M059J (cell line): ENCODE results near the gene CDK4. TPM values are rescaled to one million over a fixed set of nuclear protein-coding genes. Genes with fewer than 3 reads are reported as not detected.

Experiments
- DNase-seq: peaks from one replicate; pipeline ENCODE4 v3.0.0-alpha.2; 2012; ENCODE audit warnings: low read depth
- total RNA-seq: library from RNA; depleted of rRNA; stranded (reverse); fragments of >200 nt; shearing (Covaris generic); gene quantifications from 2 replicates; pipeline ENCODE4 v1.2.3, GENCODE V29; 2014

CDK4 gene
- total RNA-seq, 1 experiment from 2014 or later = 179 TPM

DNA sequence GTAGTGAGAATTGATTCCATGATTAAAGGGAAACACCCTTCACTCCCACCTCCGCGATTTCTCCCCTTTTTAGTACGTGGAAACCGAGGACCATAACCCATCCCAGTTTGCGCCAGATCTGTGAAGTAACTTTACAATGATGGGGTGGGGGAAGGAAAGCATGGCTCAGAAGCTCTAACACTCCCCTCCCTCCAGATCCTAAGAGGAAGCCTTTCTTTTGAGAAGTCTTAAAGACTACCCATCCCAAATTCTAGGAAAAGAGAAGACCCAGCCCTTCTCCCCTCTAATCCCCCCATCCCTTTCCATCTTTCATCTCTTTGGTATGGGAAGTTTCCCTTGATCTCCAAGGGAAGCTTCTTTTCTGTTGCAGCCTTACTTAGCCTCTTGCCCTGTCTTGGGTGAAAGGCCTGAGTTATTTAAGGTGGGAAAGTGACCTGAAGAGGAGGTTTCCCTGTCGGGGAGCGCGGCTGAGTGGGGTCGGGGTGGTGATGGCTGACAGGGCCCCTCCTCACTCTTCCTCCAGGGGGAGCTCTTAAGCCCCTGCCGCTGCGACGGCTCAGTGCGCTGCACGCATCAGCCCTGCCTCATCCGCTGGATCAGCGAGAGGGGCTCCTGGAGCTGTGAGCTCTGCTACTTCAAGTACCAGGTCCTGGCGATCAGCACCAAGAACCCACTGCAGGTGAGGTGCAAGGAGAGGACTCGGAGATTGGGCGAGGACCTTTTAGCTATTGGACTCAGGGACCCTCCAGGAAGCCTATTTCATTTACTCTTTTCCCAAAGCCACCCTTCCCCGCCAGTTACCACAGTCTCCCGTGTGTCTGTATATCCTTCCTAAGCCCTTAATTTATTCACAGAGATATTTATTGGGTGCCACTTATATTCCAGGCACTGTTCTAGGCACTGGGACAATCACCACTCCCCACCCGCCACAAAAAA lies 4.6 kb upstream of the CDK4 start:
- DNase-seq = no peak

DNA sequence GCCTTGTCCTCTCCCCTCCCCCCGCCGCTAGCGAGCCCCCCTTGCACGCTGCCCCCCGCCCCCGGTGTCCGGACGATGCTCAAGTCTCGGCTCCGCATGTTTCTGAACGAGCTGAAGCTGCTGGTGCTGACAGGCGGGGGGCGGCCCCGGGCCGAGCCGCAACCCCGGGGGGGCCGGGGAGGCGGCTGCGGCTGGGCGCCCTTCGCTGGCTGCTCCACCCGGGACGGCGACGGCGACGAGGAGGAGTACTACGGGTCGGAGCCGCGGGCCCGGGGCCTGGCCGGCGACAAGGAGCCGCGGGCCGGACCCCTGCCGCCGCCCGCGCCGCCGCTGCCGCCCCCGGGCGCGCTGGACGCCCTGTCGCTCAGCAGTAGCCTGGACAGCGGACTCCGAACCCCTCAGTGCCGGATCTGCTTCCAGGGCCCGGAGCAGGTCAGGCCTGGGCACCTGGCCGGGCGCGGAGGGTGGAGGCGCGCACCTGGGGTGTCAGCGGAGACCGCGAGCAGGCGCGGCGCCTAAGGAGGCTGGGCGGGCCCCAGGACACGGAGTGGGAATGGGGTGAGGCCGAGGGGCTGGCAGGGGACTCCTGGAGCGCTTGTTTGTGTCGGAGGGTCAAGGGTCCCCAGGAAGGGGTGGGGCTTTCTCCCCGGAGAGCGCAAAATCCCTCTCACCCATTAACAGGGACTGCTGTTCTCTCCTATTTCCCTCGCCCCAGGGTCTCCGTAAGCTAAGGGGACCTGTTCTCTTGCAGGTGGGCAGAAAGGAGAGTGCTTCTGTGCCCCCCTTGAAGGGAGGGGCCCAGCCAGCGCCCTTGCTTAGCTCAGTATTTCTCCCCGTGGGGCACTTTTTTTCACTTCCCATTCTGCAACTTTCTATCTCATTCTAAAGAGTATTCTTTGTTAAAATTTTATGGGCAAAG lies 3.6 kb upstream of the CDK4 start:
- no peak for DNase-seq

DNA sequence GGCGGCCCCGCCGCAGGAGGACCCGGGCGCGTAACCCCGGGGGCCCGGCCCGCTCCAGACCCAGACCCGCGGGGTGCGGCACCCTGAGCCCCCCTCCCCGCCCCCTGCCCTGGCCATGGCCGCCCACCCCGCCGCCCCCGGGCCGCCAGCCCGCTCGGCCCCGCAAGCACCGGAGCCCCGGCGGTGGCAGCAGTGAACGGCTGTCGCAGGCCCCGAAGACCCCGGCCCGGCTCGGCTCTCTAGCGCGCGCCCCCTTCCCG lies 3.0 kb upstream of the CDK4 start:
- no peak for DNase-seq

DNA sequence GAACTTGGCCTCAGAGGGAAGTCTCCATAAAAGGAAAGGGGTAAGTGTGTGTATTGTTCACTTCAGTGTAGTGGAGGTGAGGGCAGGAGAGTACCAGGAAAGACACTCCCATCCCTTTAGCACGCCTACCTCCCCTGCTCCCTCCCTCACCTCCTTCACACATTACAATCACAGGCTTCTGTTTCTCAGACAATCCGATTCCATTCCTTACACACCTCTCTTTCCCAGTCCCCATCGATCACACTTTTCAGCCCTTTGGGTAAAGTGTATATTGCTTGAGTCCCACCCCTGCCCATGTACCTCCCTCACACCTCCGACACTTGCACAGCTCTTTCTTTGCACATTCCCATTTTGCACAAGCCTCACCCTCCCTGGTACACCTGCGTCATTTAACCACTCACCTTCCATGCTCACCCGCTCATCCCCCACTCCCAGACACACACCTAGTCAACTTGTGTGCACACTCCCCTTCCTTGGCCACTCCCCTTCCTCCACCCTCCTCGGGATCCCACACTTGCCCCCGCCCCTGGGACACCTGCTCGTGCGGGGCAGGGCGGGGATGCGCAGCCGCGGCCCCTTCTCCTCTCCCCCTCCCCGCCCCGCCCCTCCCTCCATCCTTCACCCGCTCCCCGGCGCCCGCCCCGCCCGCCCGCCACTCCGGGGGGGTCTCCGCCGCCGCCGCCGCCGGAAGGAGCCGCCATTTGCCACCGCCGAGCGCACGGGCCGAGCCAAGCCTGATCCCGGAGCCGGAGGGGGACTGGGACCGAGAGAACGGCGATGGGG lies 2.5 kb upstream of the CDK4 start, which contains the start of gene MARCHF9:
TSS of gene MARCHF9 (plus strand) at position 693 of the 783 bp plus-strand sequence. CDS start 426 bp downstream, outside the sequence.
- DNase-seq = peak; percentile 56

DNA sequence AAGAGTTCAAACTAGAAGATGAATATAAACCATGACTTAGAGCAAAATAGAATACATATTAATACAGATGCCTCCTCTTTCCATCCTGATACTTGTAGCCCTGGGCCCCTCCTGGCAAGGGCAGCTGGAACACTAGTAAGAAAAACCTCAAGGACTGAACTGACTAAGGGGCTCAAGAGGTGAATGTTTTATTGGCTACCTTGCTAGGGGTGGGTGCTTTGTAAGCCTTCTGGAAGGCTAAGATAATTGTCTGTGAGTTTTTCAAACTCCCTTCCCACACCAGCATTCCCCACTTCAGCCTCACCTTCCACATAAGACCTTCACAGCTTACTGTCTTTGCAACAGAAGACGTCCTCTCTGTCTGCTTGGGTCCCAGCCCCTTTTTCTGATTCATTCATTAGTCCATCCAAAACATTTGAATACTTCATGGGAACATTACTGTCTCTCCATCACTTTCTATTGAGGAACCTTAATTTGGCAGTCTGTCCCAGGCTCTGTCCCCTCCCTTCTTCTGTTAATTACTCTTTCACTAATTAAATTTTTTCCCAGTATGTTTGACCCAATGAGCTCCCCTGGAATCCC lies 1.7 kb upstream of the CDK4 start:
- no peak for DNase-seq

DNA sequence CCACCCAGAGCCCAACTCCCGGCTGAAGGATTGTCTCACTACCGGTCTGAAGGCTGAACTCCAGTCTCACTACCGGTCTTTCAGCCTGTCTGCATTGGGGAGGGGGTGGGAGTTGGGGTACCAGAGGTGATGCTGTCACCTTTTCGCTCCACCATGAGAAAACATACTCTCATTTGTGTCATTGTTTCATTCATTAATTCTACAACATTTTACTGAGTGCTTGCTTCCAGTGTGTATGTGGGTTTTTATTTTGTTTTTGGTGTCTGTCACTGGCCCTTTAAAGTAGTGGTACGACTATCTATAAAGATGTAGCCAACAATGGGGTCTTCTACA lies 524 bp upstream of the CDK4 start:
- no peak for DNase-seq

DNA sequence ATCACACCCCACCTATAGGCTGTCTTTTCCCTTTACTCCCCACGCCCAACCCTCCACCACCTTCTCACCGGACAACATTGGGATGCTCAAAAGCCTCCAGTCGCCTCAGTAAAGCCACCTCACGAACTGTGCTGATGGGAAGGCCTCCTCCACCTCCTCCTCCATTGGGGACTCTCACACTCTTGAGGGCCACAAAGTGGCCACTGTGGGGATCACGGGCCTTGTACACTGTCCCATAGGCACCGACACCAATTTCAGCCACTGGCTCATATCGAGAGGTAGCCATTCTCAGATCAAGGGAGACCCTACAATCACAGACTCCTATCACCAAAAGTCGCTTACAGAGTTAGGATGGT lies 700 bp downstream of the CDK4 start:
- no peak for DNase-seq

DNA sequence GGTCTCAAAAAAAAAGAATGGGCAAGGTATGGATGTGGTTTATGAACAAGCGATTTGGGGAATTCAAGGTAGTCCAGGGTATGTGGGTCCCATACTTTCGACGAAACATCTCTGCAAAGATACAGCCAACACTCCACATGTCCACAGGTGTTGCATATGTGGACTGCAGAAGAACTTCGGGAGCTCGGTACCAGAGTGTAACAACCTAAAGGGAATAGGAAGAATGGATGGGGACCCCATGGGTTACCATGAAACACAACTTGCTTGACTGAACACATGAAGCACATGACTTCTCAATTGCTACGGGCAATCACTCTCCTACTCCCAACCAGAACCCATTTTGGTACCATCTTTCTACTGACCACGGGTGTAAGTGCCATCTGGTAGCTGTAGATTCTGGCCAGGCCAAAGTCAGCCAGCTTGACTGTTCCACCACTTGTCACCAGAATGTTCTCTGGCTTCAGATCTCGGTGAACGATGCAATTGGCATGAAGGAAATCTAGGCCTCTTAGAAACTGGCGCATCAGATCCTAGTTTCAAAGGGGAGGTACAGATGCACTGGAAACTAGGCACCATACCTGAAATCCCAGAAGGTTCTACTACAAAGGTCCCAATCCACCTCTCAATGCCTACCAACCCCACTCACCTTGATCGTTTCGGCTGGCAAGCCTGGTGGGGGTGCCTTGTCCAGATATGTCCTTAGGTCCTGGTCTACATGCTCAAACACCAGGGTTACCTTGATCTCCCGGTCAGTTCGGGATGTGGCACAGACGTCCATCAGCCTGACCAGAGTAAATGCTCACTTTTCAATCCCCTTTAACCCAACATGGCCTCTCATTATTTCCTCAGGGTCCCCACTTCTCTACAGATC lies 1.3 kb downstream of the CDK4 start:
- DNase-seq = no peak

DNA sequence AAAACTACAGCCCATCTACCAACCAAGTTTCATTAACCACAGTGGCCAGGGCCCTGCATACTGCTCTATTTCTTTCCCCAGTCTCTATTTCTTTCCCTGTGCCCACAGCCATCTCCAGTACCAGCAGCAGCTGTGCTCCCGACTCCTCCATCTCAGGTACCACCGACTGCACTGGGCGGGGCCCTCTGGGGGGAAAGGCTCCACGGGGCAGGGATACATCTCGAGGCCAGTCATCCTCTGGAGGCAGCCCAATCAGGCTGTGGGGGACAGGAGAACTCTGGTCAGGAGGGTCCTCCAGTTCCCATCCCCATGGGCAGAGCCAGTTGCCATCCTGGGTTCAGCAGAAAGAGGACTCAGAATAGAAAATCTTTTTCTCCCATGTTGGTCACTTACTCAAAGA lies 3.0 kb downstream of the CDK4 start:
- DNase-seq = no peak

DNA sequence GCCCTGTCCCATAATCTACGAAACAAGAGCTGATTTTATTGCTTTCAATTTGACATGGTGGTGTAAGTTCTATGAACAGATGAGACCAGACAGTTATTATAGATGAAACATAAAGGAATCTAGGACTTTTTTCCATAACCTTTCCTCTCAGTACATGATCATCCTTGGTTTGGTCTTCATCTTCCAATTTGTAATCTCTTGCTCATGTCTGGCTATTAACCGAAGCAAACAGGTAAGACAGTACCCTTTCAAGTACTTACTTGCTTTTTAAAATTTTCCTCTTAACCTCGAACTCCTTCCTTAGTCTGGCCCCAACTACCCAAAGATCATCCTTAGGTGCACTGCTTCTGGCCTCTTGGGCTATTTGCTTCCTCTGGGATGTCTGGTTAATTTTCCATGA lies 6.1 kb downstream of the CDK4 start:
- DNase-seq = no peak

DNA sequence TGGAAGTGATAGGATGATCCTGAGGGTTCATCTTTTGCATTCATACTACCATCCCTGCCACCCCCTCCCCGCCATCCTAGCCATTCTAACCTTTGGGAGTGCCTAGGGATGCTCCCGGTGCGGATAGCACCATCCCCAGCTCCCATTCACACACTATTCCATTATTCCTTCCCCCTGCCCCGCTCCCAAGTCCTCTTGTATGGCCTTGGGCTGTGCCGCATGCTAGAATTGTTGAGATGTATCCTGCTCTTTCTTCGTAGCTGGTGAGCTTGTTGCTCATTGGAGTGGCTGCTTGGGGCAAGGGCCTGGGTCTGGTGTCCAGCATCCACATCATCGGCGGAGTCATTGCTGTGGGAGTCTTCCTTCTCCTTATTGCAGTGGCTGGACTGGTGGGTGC lies 6.6 kb downstream of the CDK4 start:
- no peak for DNase-seq

DNA sequence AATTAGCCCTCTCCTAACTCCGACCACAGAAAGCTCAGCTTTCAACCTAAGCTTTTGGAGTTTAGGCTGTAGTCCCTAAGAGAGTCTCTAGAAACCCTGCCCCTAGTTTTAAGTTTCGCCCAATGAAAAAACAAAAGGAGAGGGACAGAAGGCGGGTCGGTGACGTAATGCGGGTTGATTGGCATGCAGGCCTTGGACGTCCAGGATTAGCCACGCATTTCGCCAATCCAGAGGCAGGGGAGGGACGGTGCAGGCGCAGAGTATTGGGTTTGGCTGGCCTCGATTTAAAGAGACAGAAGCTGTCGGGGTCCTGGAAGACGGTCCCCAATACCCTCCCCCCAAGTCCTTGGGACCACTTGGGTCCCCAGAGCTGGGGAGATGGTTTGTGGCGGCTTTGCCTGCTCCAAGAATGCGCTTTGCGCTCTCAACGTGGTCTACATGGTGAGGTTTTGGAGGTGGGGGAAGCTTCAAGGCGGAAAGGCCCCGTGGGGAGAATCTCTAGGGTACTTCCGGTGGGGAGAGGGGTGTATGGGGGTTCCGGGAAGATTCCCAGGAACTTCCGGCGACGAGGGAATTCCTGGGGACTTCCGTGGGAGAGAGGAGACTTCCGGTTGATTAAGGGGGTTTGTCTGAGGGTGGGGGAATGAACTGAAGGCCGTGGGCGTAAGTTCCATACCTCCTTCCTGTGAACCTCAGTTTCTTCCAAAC lies 7.2 kb downstream of the CDK4 start, which contains the start of gene TSPAN31:
TSS of gene TSPAN31 (plus strand) at position 263 of the 708 bp plus-strand sequence. CDS start at position 379, 116 bp downstream.
- peak; percentile 98 for DNase-seq

DNA sequence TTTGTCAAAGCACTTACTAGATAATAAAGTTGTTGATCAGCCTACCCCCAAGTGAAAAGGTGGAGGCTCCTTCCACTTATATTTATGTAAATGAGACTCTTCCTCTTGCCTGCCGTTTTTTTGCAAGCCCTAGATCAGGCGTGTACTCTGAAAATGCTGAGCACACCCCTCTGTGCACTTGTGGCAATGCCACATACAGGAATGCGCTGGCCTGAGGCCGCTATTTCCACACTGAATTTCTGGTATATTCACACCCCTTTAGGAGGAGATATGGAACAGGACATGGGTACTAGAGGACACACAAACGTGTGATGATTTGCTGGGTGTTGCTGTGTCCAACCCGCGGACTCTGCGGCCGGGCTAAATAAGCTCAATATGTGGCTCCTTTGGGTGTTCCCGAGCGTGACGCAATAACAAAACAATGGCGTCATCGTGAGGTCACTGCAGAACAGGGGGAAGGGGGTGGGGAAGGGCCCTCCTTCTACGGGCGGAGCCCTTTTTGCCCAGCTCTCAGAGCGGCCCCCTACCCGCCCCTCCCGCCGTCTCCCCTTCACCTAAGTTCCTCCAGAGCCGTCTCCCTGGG lies 7.8 kb downstream of the CDK4 start:
- no peak for DNase-seq

DNA sequence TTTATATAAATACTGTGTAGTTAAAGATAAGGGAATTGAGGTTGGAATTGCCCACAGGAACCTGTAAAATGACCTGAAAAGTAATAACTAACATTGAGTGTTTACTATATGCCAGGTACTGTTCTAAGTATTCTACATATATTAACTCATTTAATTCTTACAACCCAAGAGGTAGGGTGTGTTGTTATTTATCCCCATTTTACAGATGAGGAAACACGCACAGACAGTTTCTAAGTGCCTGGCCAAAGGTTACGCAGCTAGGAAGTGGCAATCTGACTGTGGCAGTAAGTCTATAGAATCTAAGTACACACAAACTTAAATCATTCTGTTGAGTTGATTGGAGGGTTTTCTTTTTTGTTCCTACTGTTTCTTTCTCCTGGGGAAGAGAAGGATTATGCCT lies 8.3 kb downstream of the CDK4 start:
- DNase-seq = no peak

DNA sequence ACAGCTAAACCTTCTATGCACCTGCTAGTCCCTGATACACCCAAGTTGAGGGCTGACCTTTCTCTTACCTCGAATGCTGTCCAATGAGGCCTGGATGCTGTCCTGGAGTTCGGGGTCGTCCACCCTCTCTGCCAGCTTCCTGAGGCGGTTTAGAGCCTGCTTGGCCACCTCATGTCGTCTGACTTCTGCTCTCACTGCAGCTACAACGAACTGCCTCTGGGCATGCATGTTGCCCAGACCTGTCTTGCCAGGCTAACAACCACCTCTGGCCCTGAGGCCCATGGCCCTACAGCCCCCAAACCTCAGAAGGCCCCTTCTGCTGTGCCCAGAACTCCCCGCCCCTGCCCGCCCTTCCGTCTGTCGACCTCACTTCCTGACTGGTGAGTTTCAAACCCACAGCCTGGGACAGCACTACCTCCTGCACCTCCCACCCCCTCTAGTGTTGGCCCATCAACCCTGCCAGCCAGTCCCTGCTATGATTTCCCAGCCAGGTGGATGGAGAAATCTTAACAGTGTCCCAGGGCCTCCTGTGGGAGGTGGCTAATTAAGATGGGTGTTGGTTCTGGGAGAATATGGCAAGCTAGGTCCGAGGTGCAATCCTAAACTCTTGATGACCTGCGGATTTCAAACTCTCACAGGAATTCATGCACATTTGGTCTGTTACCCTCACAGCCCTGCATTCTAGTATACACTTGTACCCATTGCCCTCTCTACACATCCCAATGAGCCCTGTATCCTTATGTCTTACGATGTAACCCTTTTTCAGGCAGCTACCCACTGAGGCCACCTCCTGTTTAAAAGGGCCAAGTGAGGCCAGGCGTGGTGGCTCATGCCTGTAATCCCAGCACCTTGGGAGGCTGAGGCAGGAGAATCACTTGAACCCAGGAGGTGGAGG lies 10.0 kb downstream of the CDK4 start:
- DNase-seq = no peak

DNA sequence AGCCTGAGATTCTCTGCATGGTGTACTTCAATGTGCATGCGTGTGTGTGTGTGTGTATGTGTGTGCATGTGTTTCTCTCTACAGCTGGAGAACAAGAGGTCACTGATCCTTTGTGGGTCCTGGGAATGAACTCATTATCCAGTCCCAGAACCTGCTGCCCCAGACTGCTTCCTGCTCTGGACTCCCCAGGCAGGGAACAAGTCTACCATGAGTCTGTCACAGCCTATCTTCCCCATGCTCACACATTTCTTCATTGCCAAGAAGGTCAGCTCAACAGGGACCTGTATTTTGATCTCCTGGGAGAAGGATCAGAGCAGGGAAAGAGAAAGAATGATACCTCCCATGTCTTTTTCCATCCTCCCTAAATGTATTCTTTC lies 10.7 kb downstream of the CDK4 start:
- no peak for DNase-seq

DNA sequence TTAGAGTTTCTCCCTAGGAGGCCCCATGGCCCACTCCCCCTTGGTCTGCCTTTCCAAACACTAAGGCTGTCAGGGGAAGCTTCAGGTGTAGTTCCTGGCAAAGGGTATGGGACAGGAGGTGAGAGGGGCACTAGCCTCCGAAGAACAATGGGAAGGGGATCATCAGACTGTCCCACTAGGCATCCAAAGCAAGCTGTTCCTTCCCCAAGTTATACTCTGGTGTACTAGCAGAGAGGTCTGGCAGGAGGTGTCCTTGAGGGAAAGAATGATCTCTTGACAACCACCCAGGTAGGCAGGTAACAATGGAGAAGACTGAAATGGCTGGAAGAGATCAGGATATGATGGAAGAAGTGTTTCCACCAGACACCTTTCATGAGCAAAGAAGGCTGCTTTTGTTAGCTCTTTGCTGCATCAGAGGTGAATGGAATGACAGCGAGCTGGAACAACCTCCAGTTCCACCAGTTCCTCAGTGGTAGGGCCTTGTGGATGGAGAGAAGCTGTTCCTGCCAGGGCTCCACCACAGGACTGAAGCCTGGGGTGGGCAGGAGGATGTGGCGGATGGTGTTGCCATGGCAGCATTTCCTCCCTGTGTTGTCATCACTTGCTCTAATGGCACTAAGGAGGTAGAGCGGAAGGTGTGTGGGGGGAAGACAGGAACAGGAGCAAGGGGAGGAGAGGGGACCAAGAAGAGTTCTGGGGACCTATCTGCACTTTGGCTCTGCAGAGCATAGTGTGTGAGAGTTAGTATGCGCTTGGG lies 11.3 kb downstream of the CDK4 start:
- no peak for DNase-seq
